ENCODE results near the gene RPL36AL.

Gene RPL36AL

DNA sequence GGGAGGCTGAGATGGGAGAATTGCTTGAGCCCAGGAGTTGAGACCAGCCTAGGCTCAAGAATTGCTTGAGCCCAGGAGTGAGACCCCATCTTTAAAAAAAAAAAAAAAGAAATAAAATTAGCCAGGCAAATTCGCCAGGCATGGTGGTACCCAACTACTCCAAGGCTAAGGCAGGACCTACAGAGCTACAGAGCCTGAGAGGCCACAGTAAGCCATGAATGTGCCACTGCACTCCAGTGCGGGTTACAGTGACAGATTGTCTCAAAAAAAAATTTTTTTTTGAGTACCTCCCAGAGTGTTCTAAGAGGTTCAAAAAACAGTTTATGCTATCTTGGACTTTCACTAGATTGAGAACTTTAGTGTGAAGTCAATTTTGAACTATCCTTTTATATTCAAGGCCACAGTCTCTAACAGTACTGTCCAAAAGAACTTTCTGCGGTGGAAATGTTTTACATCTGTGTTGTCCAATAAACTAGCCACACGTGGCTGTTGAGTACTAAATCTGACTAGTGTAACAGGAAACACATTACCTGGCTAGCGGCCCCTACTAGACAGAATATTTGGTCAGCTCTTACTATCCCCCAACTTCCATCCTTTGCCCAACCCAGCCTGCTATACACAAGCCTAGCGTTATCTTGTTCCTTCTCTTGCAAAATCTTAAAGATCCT is 2.4 kb downstream of the RPL36AL start:
- DNase-seq (ENCODE audit: low read depth): no peak
- H3K4me3 ChIP-seq (ENCODE audit: control insufficient read depth, low read depth, low read length): no peak overlapping the region
- no peak for TF ChIP-seq CTCF (IDR thresholded peaks at IDR 0.05; ENCODE audit: control insufficient read depth, insufficient read depth, low read depth, low read length, missing control alignments)

GRCh38 chr14:49615776-49616175 is 4.7 kb downstream of the RPL36AL start:
- no peak for TF ChIP-seq CTCF (IDR thresholded peaks at IDR 0.05; ENCODE audit: control insufficient read depth, insufficient read depth, low read depth, low read length, missing control alignments)
- H3K4me3 ChIP-seq (ENCODE audit: control insufficient read depth, low read depth, low read length): no peak overlapping the region
- DNase-seq (ENCODE audit: low read depth): no peak

GRCh38 chr14:49614196-49614595 is 6.2 kb downstream of the RPL36AL start:
- DNase-seq (ENCODE audit: low read depth): no peak
- TF ChIP-seq CTCF (IDR thresholded peaks at IDR 0.05; ENCODE audit: control insufficient read depth, insufficient read depth, low read depth, low read length, missing control alignments): no peak
- H3K4me3 ChIP-seq (ENCODE audit: control insufficient read depth, low read depth, low read length): no peak overlapping the region

DNA sequence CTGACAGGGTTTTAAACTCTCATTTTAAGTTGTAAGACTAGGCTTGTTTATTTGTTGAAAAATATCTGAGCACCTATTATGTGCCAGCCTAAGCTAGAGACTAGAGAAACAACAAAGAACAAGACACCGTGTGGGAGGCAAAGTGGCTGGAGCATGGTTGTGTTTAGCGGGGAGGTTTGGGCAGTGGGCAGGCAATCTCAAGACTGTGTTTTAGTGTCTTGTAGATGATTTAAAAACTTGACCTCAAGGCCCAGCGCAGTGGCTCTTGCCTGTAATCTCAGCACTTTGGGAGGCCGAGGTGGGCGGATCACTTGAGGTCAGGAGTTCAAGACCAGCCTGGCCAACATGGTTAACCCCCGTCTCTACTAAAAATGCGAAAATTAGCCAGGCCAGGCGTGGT is 7.8 kb downstream of the RPL36AL start:
- no peak for TF ChIP-seq CTCF (IDR thresholded peaks at IDR 0.05; ENCODE audit: control insufficient read depth, insufficient read depth, low read depth, low read length, missing control alignments)
- no peak for DNase-seq (ENCODE audit: low read depth)
- no peak overlapping the region for H3K4me3 ChIP-seq (ENCODE audit: control insufficient read depth, low read depth, low read length)

GRCh38 chr14:49612251-49612650 is 8.2 kb downstream of the RPL36AL start:
- H3K4me3 ChIP-seq (ENCODE audit: control insufficient read depth, low read depth, low read length): no peak overlapping the region
- DNase-seq (ENCODE audit: low read depth): no peak
- TF ChIP-seq CTCF (IDR thresholded peaks at IDR 0.05; ENCODE audit: control insufficient read depth, insufficient read depth, low read depth, low read length, missing control alignments): no peak

DNA sequence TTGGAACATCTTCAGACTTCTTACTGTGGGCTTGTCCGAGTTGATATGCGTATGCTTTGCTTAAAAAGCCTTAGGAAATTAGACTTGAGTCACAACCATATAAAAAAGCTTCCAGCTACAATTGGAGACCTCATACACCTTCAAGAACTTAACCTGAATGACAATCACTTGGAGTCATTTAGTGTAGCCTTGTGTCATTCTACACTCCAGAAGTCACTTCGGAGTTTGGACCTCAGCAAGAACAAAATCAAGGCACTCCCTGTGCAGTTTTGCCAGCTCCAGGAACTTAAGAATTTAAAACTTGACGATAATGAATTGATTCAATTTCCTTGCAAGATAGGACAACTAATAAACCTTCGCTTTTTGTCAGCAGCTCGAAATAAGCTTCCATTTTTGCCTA is 12.8 kb downstream of the RPL36AL start:
- no peak overlapping the region for H3K4me3 ChIP-seq (ENCODE audit: control insufficient read depth, low read depth, low read length)
- DNase-seq (ENCODE audit: low read depth): no peak
- TF ChIP-seq CTCF (IDR thresholded peaks at IDR 0.05; ENCODE audit: control insufficient read depth, insufficient read depth, low read depth, low read length, missing control alignments): no peak

Measured in AG09309 (cell line).